NCI-H2081 (cell line): ENCODE data around the gene PPP4R1.

Experiments used
- DNase-seq, 2 experiments: peaks; one replicate each; lab custom pipeline; 2025; lab: John Stamatoyannopoulos, UW

Gene PPP4R1

DNA sequence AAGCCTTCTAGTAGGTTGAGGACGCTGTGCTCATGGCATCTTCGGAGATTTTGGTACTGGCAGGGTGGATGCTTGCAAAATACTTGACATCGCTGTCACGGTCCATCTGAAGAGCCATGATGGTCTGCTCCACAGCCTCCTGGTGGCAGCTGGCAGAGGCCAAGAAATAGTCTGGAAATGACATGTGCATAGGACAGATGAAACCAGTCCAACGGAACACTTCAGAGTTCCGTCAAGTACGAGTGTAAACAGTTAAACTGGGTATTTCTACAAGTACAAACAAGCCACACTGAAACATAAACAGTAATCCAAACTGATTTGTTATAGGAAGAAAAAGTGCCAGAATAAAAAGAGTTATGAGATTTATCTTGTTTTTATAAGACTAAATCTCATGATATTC, 66.6 kb downstream of the PPP4R1 start:
- DNase-seq: no peak

GRCh38 chr18:9546468-9546867, 67.9 kb downstream of the PPP4R1 start:
- no peak for DNase-seq

DNA sequence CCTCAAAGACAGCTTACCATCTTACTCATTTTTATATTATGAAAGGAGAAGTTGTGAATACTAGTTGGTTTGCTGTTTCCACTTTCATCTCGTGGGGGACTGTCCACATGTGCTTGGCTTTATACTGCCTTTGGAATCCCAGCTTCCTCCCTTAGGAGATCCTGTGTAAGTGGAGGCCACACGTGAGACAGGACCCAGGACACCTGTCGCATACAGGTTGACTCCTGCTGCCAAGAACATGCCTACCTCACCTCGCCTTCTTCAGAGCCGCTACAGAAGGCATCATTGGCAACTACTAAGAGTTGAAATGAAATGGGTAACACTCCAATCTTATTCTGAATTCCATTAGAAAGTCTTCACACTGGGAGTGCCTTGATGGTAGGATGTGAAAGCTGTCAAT, 69.3 kb downstream of the PPP4R1 start:
- no peak for DNase-seq

- DNase-seq: no peak
Measured at GRCh38 chr18:9542924-9543323, 71.4 kb downstream of the PPP4R1 start.

DNA sequence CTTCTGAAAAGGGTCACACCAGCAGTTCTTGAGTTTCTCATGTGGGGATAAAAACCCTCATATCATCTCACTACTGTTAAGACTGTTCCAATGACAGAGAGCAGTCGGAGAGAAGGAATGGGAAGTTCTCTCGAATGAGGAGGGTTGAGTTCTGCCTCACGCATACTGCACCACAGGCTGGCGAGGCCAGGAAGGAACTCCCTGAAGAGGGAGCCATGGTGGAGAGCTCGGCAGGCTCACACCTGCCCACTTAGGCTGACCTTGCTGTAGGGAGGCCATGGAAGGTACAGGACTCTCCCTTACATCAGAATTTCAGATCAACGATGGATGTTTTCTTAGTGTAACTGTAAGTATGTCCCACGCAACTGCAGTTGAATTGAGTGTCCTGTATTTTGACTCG, 74.4 kb downstream of the PPP4R1 start:
- no peak for DNase-seq

- DNase-seq: no peak
Measured at GRCh38 chr18:9539283-9539682, 75.1 kb downstream of the PPP4R1 start.

- DNase-seq: no peak
Measured at GRCh38 chr18:9537677-9538076, 76.7 kb downstream of the PPP4R1 start.

GRCh38 chr18:9536354-9537152, 77.8 kb downstream of the PPP4R1 start:
- DNase-seq: no peak

GRCh38 chr18:9535430-9535991, 78.8 kb downstream of the PPP4R1 start:
- no peak for DNase-seq

GRCh38 chr18:9534844-9535243, 79.5 kb downstream of the PPP4R1 start:
- DNase-seq: no peak

- DNase-seq: no peak
Measured at GRCh38 chr18:9531791-9532410, 82.5 kb downstream of the PPP4R1 start.

GRCh38 chr18:9530226-9531009, 83.9 kb downstream of the PPP4R1 start:
- DNase-seq: no peak

DNA sequence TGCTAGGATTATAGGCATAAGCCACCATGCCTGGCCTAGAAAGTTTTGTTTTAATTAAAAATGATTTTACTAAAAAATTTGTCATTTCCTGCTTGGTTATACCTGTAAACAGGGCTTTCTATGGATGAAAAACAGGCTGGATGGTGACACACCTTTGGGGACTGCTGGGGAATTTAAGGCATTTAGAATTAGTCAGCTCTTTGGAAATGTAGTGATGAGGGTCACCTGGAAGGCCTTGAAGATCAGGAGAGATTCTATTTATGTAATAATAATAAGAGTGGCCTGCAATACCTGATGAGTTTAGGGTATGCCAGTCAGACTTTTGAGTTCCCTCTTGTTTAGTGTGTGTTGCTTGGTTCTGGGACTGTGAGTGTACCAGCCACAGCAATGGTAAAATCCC, 87.9 kb downstream of the PPP4R1 start:
- no peak for DNase-seq

- peak in 1 of 2 experiments; percentile 29 for DNase-seq
Measured at GRCh38 chr18:9522952-9523351, 91.4 kb downstream of the PPP4R1 start.

GRCh38 chr18:9521770-9522169, 92.6 kb downstream of the PPP4R1 start:
- no peak for DNase-seq

- no peak for DNase-seq
Measured at GRCh38 chr18:9520666-9521065, 93.7 kb downstream of the PPP4R1 start.

- DNase-seq: no peak
Measured at GRCh38 chr18:9519399-9519798, 95.0 kb downstream of the PPP4R1 start.

- no peak for DNase-seq
Measured at GRCh38 chr18:9517869-9518268, 96.5 kb downstream of the PPP4R1 start.

- peak; percentile 29 to 33 for DNase-seq
Measured at GRCh38 chr18:9516437-9517064, 97.8 kb downstream of the PPP4R1 start.

DNA sequence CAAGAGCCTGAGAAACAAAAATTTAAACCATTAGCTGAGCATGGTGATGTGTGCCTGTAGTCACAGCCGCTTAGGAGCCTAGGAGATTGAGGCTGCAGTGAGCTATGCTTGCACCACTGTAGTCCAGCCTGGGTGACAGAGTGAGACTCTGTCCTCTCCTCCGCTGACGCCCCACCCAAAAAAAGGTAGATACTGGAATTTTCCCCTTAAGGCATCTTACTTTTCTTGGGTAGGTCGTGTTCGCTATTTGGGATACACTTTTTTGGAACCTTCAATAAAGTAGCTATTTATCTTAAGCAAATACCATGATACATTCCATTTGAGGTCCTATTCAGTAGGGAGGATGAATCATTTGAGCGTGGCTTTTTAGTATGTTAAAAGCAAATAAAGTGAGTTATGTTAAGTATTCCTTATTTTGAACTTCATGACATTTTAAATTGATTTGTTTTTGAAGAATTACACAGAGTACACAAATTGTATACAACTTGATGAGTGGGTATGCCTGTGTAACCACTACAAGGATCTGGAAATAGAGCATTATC, 100.3 kb downstream of the PPP4R1 start:
- no peak for DNase-seq

DNA sequence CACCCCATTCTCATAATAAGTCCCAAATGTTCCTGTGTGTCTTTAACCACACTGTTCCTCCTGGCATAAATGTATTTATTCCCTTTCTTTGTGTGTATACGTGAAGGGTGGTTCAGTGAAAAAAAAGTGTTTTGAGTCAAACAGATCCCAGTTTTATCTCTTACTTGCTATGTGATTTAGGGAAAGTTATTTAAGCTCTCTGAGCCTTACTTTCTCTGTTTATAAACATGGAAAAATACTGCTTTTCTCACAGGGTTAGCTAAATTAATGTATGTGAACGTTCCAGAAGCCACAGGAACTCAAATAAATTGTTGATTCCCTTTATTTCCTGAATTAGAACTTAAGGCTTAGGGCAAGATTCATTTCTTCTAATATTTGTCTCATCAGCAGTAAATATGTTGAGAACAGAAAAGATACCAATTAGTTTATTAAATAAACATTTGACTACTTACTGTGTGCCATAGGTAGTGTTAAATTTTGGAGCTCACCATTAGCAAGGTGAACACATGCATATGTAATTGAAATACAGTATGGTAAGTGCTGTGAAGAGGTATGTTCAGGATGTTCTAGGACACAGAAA, 105.8 kb downstream of the PPP4R1 start:
- DNase-seq: no peak
